Measurements from ENCODE around the gene HSBP1L1.

The HSBP1L1 gene

GRCh38 chr18:79961527-79962291 is 2.7 kb upstream of the HSBP1L1 start:
- no peak for DNase-seq

- DNase-seq: no peak
Measured at GRCh38 chr18:79962311-79962710, 2.1 kb upstream of the HSBP1L1 start.

GRCh38 chr18:79962835-79963657 is 1.4 kb upstream of the HSBP1L1 start:
- DNase-seq: peak; percentile 81

GRCh38 chr18:79963658-79964329 is 649 bp upstream of the HSBP1L1 start:
- no peak for DNase-seq

- no peak for DNase-seq
Measured at GRCh38 chr18:79965119-79965902, 868 bp downstream of the HSBP1L1 start.

GRCh38 chr18:79970419-79971133 is 6.1 kb downstream of the HSBP1L1 start:
- DNase-seq: no peak

- DNase-seq: no peak
Measured at GRCh38 chr18:79971211-79971952, 6.9 kb downstream of the HSBP1L1 start.

- DNase-seq: no peak
Measured at GRCh38 chr18:79971986-79972385, 7.5 kb downstream of the HSBP1L1 start.

- no peak for DNase-seq
Measured at GRCh38 chr18:79972720-79973119, 8.3 kb downstream of the HSBP1L1 start.

GRCh38 chr18:79973517-79973916 is 9.1 kb downstream of the HSBP1L1 start:
- DNase-seq: no peak

- no peak for DNase-seq
Measured at GRCh38 chr18:79974025-79974654, 9.7 kb downstream of the HSBP1L1 start.

GRCh38 chr18:79975043-79975442 is 10.6 kb downstream of the HSBP1L1 start:
- no peak for DNase-seq

GRCh38 chr18:79975985-79976680 is 11.7 kb downstream of the HSBP1L1 start:
- DNase-seq: no peak

- DNase-seq: no peak
Measured at GRCh38 chr18:79979843-79980242, 15.4 kb downstream of the HSBP1L1 start.

GRCh38 chr18:79980585-79980984 is 16.1 kb downstream of the HSBP1L1 start:
- no peak for DNase-seq

GRCh38 chr18:79982736-79983135 is 18.3 kb downstream of the HSBP1L1 start:
- DNase-seq: no peak

- no peak for DNase-seq
Measured at GRCh38 chr18:79983253-79983652, 18.8 kb downstream of the HSBP1L1 start.

GRCh38 chr18:79983793-79984192 is 19.4 kb downstream of the HSBP1L1 start:
- DNase-seq: no peak

GRCh38 chr18:79985172-79985571 is 20.7 kb downstream of the HSBP1L1 start:
- DNase-seq: no peak

- DNase-seq: no peak
Measured at GRCh38 chr18:79986726-79987125, 22.3 kb downstream of the HSBP1L1 start.

All from stimulated activated naive CD4-positive, alpha-beta T cell treated with Interleukin-2 at 50 U/mL for 16 hours (primary cell).